HG02840 (cell line): ENCODE results near the gene GABARAPL1.

Experiments
- ATAC-seq: cut with Tn5 transposase; IDR thresholded peaks from one replicate; pipeline ENCODE4 v1.9.1; 2021; ENCODE audit warnings: mild to moderate bottlenecking, moderate library complexity, moderate number of reproducible peaks; ENCODE audit not compliant: unreplicated experiment, low FRiP score

The GABARAPL1 gene

GRCh38 chr12:10226731-10227130 lies 14.1 kb downstream of the GABARAPL1 start:
- ATAC-seq: no peak

- no peak for ATAC-seq
Measured at GRCh38 chr12:10227648-10228047, 15.0 kb downstream of the GABARAPL1 start.

- ATAC-seq: no peak
Measured at GRCh38 chr12:10234562-10234961, 21.9 kb downstream of the GABARAPL1 start.

GRCh38 chr12:10235761-10236631 lies 23.3 kb downstream of the GABARAPL1 start:
- ATAC-seq: no peak

GRCh38 chr12:10236720-10237119 lies 24.0 kb downstream of the GABARAPL1 start:
- ATAC-seq: no peak

GRCh38 chr12:10238526-10238925 lies 25.8 kb downstream of the GABARAPL1 start:
- ATAC-seq: no peak

- no peak for ATAC-seq
Measured at GRCh38 chr12:10241290-10241689, 28.6 kb downstream of the GABARAPL1 start.

- ATAC-seq: no peak
Measured at GRCh38 chr12:10241727-10242126, 29.1 kb downstream of the GABARAPL1 start.

- no peak for ATAC-seq
Measured at GRCh38 chr12:10242539-10242938, 29.9 kb downstream of the GABARAPL1 start.

- ATAC-seq: peak; percentile 83
Measured at GRCh38 chr12:10243818-10244520, 31.3 kb downstream of the GABARAPL1 start.

- no peak for ATAC-seq
Measured at GRCh38 chr12:10247436-10248058, 34.9 kb downstream of the GABARAPL1 start.

- ATAC-seq: no peak
Measured at GRCh38 chr12:10249690-10250455, 37.2 kb downstream of the GABARAPL1 start.

GRCh38 chr12:10251669-10252068 lies 39.0 kb downstream of the GABARAPL1 start:
- no peak for ATAC-seq

- ATAC-seq: no peak
Measured at GRCh38 chr12:10252201-10252600, 39.5 kb downstream of the GABARAPL1 start.

GRCh38 chr12:10256064-10256463 lies 43.4 kb downstream of the GABARAPL1 start:
- no peak for ATAC-seq

- no peak for ATAC-seq
Measured at GRCh38 chr12:10260927-10261326, 48.2 kb downstream of the GABARAPL1 start.

- no peak for ATAC-seq
Measured at GRCh38 chr12:10268037-10268436, 55.4 kb downstream of the GABARAPL1 start.

GRCh38 chr12:10272467-10272866 lies 59.8 kb downstream of the GABARAPL1 start:
- ATAC-seq: no peak
